ENCODE data around the gene NEDD9. TPM values are rescaled to one million over a fixed set of nuclear protein-coding genes. Genes with fewer than 3 reads are reported as not detected.

NEDD9 gene
- total and polyA plus RNA-seq, 10 of the 15 experiments (the other 5 are each of a cell fraction or from before 2014, with no cell fraction given): 4.9 to 92.6 (median 14.6) TPM

- Histone ChIP-seq H3K9ac (ENCODE audit: control insufficient read depth, insufficient read depth, low read length) (no peak overlapping the region), H4K20me1 (ENCODE audit: control insufficient read depth, insufficient read depth) (no peaks in the 10 kb centered on the region), H3K27ac (ENCODE audit: control insufficient read depth, insufficient read depth) (no peak overlapping the region), H3K27me3 (replicated peaks in 1 of 2; ENCODE audit: control insufficient read depth in 2 of 2, insufficient read depth in 2 of 2, low read length in 1 of 2) (no peaks in the 10 kb centered on the region), H3K36me3 (ENCODE audit: control insufficient read depth in 2 of 2, insufficient read depth in 2 of 2, low read length in 1 of 2) (peaks cover 7 to 24% of the 10 kb centered on the region in 2 experiments), H3K4me1 (ENCODE audit: control insufficient read depth, insufficient read depth, low read length) (no peaks in the 10 kb centered on the region), H3K79me2 (ENCODE audit: control insufficient read depth, insufficient read depth, low read length) (no peaks in the 10 kb centered on the region), H3K4me3 (no peak overlapping the region), H2AFZ (ENCODE audit: control insufficient read depth, low read depth, low read length) (no peak overlapping the region), H3K4me2 (ENCODE audit: control insufficient read depth, insufficient read depth) (no peak overlapping the region), H3K9me3 (replicated peaks; ENCODE audit: control insufficient read depth, insufficient read depth, low read length) (no peaks in the 10 kb centered on the region)
- ChIA-PET RAD21 (ENCODE audit: unreplicated experiment) (no interaction called here), SMC1A (ENCODE audit: uncharacterized antibody, unreplicated experiment) (interaction anchor here (1.0 kb wide), 1 partner anchor 111 kb away, joined by 3 read pairs; no protein-coding TSS in a partner anchor), POLR2A (no interaction called here), CTCF (no interaction called here)
- no peak for ATAC-seq
- WGBS (ENCODE audit: insufficient coverage, insufficient replicate concordance, low lambda C conversion rate, missing lambda C conversion rate): 97% methylated on average over 3 of the region's 3 CpGs
- in situ Hi-C loops (cut with MboI): no loop called here
- DNase-seq (ENCODE audit: low read depth, low spot score): no peak
- no TSS peak for BruUV-seq (replicated peaks)
- TF ChIP-seq EGR1 (IDR thresholded peaks at IDR 0.05; ENCODE audit: borderline replicate concordance in 1 of 2, low read depth in 2 of 2, low read length in 2 of 2) (no peak), RBBP5 (conservative IDR thresholded peaks at IDR 0.05) (no peak), MEF2A (IDR thresholded peaks at IDR 0.05; ENCODE audit: insufficient read depth, low read depth, low read length) (no peak), KAT2A (conservative IDR thresholded peaks at IDR 0.05; ENCODE audit: control insufficient read depth, low read depth, low read length) (no peak), BCL11A (IDR thresholded peaks at IDR 0.05; ENCODE audit: low read depth, low read length) (no peak)
- TF ChIP-seq, protein P1, sequence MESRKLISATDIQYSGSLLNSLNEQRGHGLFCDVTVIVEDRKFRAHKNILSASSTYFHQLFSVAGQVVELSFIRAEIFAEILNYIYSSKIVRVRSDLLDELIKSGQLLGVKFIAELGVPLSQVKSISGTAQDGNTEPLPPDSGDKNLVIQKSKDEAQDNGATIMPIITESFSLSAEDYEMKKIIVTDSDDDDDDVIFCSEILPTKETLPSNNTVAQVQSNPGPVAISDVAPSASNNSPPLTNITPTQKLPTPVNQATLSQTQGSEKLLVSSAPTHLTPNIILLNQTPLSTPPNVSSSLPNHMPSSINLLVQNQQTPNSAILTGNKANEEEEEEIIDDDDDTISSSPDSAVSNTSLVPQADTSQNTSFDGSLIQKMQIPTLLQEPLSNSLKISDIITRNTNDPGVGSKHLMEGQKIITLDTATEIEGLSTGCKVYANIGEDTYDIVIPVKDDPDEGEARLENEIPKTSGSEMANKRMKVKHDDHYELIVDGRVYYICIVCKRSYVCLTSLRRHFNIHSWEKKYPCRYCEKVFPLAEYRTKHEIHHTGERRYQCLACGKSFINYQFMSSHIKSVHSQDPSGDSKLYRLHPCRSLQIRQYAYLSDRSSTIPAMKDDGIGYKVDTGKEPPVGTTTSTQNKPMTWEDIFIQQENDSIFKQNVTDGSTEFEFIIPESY (IDR thresholded peaks at IDR 0.05): no peak
- TF ChIP-seq, protein P2, sequence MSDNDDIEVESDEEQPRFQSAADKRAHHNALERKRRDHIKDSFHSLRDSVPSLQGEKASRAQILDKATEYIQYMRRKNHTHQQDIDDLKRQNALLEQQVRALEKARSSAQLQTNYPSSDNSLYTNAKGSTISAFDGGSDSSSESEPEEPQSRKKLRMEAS (IDR thresholded peaks at IDR 0.05; ENCODE audit: low read depth, low read length): no peak
- FAIRE-seq: no peak
- intact Hi-C loops (cut with micrococcal nuclease; ENCODE audit: unreplicated experiment): no loop called here
These were observed 50.9 kb downstream of the NEDD9 start for GRCh38 chr6:11181478-11182136.

All from GM12878 (cell line).